A375 (cell line): ENCODE results near the gene PTCH1. TPM values are rescaled to one million over a fixed set of nuclear protein-coding genes. Genes with fewer than 3 reads are reported as not detected.

Experiments
- small RNA-seq: library from RNA; depleted of rRNA; stranded (forward); fragments of <200 nt; gene quantifications from one replicate; pipeline ENCODE3, GENCODE V24; 2014
- total RNA-seq: library from RNA; depleted of rRNA; stranded (reverse); fragments of >200 nt; shearing (Covaris generic); gene quantifications from 2 replicates; pipeline ENCODE4 v1.2.3, GENCODE V29; 2014; rRNA removed

The PTCH1 gene
- total RNA-seq, result 4.4 and 6.4 TPM in 2 replicates

DNA sequence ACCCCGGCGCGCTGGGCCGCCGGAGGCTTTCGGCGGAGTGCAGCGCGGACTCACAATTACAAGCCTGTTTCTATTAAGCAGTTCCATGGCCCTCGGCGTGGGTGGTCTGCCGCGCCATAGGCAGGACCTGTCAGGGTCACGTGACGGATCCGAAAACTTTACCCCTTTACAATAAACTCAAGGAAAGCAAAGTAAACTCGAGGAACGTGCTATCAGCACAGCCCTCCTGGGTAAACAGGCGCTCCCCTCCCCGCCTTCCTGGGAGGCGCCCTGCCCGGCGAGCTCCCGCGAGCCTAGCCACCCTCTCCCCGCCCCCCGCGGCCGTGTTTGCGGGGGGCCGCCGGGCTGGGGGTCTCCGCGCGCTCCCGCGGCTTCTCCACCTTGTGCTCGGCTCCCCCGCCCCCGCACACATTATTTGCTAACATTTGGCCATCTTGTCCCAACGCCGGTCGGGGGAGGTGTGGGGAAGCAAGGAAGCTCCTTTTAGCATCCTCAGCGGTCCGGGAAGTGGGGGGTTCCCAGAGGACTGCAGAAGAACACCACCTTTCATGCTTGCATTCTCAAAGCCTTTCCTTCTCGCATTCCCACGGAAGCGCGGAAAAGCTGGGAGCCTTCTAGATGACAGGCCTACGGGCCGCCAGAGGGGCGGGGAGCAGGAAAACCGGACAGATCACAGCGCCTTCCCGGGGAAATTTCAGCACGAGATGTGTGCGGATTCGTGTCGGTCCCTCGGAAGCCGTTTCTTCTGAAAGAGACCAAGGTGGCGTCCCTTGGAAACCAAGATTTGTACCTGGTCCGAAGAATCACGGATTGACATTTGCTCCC is at the start of gene PTCH1:
Gene PTCH1 (minus strand): TSS at position 238 of the 825 bp plus-strand sequence.

Small RNAs within 50 kb of the gene (small RNA-seq; reads per million reads assigned to genes)
- gene MT1P1, result not detected

Other genes starting within 250 kb of the PTCH1 start
- gene FANCC, start 199.3 kb downstream of the PTCH1 start, total RNA-seq, result 11.4 and 12.1 TPM in 2 replicates